Measurements from ENCODE around the gene MLEC. TPM values are rescaled to one million over a fixed set of nuclear protein-coding genes. Genes with fewer than 3 reads are reported as not detected.

The MLEC gene
- total and polyA plus RNA-seq, 2 of the 13 experiments (the other 11 are each of a cell fraction or from before 2014, with no cell fraction given), result 49.8 to 156 TPM

DNA sequence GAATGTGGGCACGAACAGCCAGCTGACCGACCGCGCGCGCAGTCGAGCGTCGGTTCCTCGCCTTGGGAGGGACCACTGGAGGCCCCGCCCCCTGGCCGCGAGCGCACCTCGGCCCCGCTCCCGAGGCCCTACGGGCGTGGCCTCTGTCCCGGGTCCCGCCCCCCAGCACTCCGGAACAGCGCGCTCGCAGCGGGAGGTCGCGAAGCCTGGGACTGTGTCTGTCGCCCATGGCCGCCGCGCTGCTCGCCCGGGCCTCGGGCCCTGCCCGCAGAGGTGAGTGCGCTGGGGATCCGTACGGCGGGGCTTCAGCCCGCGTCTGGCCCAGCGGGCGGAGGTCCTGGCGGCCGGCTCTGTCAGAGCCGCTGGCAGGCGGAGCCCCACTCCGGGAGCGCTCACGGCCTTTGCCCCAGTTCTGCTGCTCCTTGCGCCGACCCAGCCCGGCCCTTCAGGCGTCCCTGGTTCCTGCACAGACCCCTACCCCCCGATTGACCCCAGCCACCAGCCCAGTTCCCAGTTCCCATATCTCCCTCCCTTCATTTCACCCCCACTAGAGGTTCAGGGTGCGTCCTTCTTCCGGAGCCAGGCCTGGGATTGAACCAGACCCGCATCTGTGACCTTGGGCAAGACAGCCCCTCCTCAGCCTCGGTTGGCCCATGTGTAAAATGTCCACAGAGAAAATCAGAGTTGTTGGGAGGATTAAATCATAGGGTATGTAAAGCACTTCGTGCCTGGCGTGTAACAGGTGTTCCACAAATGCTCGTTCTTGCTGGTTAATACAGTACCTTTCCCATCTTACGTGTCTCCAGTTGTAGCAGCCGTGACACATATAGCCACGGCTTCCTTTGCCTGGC lies 38.9 kb downstream of the MLEC start, which contains the start of gene ACADS (continued):
- TF ChIP-seq, protein P1, sequence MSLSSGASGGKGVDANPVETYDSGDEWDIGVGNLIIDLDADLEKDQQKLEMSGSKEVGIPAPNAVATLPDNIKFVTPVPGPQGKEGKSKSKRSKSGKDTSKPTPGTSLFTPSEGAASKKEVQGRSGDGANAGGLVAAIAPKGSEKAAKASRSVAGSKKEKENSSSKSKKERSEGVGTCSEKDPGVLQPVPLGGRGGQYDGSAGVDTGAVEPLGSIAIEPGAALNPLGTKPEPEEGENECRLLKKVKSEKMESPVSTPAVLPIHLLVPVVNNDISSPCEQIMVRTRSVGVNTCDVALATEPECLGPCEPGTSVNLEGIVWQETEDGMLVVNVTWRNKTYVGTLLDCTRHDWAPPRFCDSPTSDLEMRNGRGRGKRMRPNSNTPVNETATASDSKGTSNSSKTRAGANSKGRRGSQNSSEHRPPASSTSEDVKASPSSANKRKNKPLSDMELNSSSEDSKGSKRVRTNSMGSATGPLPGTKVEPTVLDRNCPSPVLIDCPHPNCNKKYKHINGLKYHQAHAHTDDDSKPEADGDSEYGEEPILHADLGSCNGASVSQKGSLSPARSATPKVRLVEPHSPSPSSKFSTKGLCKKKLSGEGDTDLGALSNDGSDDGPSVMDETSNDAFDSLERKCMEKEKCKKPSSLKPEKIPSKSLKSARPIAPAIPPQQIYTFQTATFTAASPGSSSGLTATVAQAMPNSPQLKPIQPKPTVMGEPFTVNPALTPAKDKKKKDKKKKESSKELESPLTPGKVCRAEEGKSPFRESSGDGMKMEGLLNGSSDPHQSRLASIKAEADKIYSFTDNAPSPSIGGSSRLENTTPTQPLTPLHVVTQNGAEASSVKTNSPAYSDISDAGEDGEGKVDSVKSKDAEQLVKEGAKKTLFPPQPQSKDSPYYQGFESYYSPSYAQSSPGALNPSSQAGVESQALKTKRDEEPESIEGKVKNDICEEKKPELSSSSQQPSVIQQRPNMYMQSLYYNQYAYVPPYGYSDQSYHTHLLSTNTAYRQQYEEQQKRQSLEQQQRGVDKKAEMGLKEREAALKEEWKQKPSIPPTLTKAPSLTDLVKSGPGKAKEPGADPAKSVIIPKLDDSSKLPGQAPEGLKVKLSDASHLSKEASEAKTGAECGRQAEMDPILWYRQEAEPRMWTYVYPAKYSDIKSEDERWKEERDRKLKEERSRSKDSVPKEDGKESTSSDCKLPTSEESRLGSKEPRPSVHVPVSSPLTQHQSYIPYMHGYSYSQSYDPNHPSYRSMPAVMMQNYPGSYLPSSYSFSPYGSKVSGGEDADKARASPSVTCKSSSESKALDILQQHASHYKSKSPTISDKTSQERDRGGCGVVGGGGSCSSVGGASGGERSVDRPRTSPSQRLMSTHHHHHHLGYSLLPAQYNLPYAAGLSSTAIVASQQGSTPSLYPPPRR (CRISPR knock-in tag; IDR thresholded peaks at IDR 0.05; ENCODE audit: borderline replicate concordance), result 0 out of 2 replicates have a peak, but pooled peaks have one; percentile 17
- TF ChIP-seq, protein P2, sequence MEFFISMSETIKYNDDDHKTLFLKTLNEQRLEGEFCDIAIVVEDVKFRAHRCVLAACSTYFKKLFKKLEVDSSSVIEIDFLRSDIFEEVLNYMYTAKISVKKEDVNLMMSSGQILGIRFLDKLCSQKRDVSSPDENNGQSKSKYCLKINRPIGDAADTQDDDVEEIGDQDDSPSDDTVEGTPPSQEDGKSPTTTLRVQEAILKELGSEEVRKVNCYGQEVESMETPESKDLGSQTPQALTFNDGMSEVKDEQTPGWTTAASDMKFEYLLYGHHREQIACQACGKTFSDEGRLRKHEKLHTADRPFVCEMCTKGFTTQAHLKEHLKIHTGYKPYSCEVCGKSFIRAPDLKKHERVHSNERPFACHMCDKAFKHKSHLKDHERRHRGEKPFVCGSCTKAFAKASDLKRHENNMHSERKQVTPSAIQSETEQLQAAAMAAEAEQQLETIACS (CRISPR knock-in tag; IDR thresholded peaks at IDR 0.05), result no peak; the same call in 1 of the 2 replicates
- TF ChIP-seq KAT8 (CRISPR knock-in tag; IDR thresholded peaks at IDR 0.05) (0 out of 2 replicates have a peak, but pooled peaks have one; percentile 54), KAT7 (CRISPR knock-in tag; IDR thresholded peaks at IDR 0.05; ENCODE audit: borderline replicate concordance) (peak; percentile 77; the same call in 1 of the 2 replicates), THYN1 (CRISPR knock-in tag; IDR thresholded peaks at IDR 0.05; ENCODE audit: borderline replicate concordance, low read depth) (no peak), ZFP90 (CRISPR knock-in tag; IDR thresholded peaks at IDR 0.05; ENCODE audit: borderline replicate concordance) (no peak), ZNF569 (CRISPR knock-in tag; IDR thresholded peaks at IDR 0.05; ENCODE audit: borderline replicate concordance) (no peak), ATAD3A (CRISPR knock-in tag; IDR thresholded peaks at IDR 0.05) (no peak), HOXA9 (CRISPR knock-in tag; IDR thresholded peaks at IDR 0.05; ENCODE audit: borderline replicate concordance) (no peak), KLF12 (CRISPR knock-in tag; IDR thresholded peaks at IDR 0.05; ENCODE audit: borderline replicate concordance) (peak; percentile 52; the same call in 1 of the 2 replicates), ZNF260 (CRISPR knock-in tag; IDR thresholded peaks at IDR 0.05; ENCODE audit: borderline replicate concordance, low read depth) (no peak), NKX3-1 (CRISPR knock-in tag; IDR thresholded peaks at IDR 0.05) (no peak), HDAC6 (IDR thresholded peaks at IDR 0.05; ENCODE audit: low read depth, low read length) (no peak), MAFG (CRISPR knock-in tag; IDR thresholded peaks at IDR 0.05) (no peak), CCDC6 (CRISPR knock-in tag; IDR thresholded peaks at IDR 0.05) (peak; percentile 72; the same call in 1 of the 2 replicates), SMARCE1 (IDR thresholded peaks at IDR 0.05; ENCODE audit: borderline replicate concordance) (no peak), ARID2 (CRISPR knock-in tag; IDR thresholded peaks at IDR 0.05; ENCODE audit: borderline replicate concordance) (no peak), ZNF274 (CRISPR knock-in tag; IDR thresholded peaks at IDR 0.05) (peak; percentile 58; the same call in 1 of the 2 replicates), ZSCAN30 (CRISPR knock-in tag; IDR thresholded peaks at IDR 0.05) (no peak), RCOR2 (CRISPR knock-in tag; IDR thresholded peaks at IDR 0.05) (no peak)
- TF ChIP-seq, protein P3, sequence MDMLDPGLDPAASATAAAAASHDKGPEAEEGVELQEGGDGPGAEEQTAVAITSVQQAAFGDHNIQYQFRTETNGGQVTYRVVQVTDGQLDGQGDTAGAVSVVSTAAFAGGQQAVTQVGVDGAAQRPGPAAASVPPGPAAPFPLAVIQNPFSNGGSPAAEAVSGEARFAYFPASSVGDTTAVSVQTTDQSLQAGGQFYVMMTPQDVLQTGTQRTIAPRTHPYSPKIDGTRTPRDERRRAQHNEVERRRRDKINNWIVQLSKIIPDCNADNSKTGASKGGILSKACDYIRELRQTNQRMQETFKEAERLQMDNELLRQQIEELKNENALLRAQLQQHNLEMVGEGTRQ (IDR thresholded peaks at IDR 0.05; ENCODE audit: low read depth, low read length), result no peak
- TF ChIP-seq, protein P3 (CRISPR knock-in tag; IDR thresholded peaks at IDR 0.05; ENCODE audit: borderline replicate concordance), result no peak
